Right hindlimb (tissue), 1 donor: ENCODE results near the gene GARIN6.
"Not testable (repeated sequence)": the region's sequence is repeated elsewhere in the genome, so short reads cannot be mapped to it uniquely, and the experiment has no call there.

ENCODE experiments used
- DNase-seq: peaks from one replicate; pipeline ENCODE4 v3.0.0-alpha.2; 2018

Gene GARIN6

DNA sequence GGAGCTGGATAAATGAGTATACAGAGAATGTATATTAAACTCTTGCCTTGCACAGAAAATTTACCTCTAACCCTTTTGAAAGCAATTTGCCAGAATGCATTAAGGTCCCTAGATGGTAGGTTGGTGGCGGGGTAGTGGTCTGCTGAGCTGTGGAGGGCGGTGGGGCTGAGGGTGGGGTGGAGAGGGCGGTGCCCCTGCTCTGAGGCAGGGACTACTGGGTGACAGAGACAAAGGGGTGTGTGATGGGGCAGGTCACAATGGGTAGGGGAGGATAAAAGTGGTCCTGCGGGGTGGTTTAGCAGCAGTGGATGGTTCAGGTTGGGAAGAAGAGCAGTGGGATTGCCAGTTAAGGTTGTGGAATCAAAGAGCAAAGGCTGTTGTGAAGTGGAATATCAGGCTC lies at the start of gene GARIN6:
TSS of gene GARIN6 (plus strand) at position 301 of the 400 bp plus-strand sequence. CDS start 422 bp downstream, outside the sequence.
- no peak for DNase-seq

DNA sequence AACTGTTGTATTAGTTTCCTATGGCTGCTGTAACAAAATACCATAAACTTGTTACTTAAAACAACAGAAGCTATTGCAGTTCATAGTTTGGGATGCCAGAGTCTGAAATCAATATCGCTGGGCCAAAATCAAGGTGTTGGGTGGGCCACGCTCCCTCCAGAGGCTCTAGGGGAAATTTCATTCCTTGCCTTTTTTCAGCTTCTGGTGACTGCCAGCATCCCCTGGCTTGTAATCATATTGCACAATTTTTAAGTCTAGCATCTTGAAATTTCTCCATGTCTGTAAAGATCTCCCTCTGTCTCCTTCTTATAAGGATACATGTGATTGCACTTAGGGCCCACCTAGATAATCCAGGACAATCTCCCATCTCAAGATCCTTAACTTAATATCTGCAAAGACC lies 48.8 kb upstream of the GARIN6 start:
- DNase-seq, result no peak

- no peak for DNase-seq
Observed at GRCh38 chr12:99600388-99600787, 47.2 kb upstream of the GARIN6 start.

- no peak for DNase-seq
Observed at GRCh38 chr12:99609455-99610181, 37.9 kb upstream of the GARIN6 start.

DNA sequence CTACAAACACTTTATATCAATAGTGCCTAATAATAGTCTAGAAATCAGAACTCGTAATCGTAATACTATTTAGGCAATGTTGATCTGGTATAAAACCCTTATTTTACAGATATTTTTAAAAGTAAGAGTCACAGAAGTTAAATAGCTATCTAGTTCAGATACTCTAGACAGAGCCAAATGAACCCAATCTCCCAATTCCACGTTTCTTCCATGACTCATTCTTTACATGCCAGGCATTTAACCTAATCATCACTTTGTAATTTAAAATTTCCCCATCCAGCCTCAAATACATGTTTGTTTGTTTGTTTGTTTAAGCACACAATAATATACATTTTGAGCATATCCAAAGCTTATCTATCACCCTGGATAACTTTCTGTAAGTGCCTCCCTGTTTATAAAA lies 36.4 kb upstream of the GARIN6 start:
- no peak for DNase-seq

DNA sequence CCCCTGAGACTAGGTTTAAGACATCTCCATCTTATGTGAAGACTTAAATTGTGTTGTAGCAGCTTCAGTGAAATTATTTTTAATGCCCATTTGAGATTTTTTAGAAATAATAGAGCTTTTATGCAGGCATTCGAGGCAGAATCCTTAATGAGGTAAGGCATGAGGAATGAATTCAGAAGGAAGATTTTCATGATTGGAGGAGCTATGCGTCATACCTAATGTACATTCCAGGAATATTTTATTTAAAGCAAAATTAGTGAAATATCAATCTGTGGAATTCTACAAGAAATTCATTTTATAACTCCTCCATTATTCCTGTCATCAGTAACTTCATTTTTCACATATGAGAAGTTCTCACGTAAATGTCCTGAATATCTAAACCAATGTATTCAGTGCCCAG lies 36.0 kb upstream of the GARIN6 start:
- DNase-seq, result no peak

GRCh38 chr12:99618657-99619056 lies 28.9 kb upstream of the GARIN6 start:
- no peak for DNase-seq

- no peak for DNase-seq
Observed at GRCh38 chr12:99619389-99620158, 28.0 kb upstream of the GARIN6 start.

DNA sequence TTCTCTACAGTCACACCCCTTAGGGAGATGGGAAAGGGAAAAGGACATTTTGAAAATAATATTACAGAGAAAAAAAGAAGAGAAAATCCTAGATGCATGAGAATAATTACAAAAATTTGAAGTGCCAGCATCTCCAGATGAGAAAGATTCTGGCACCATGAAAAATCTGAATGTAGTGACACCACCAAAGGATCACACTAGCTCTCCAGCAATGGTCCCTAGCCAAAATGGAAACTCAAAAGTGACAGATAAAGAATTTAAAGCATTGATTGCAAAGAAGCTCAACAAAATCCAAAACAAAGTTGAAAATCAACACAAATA lies 27.4 kb upstream of the GARIN6 start:
- no peak for DNase-seq

DNA sequence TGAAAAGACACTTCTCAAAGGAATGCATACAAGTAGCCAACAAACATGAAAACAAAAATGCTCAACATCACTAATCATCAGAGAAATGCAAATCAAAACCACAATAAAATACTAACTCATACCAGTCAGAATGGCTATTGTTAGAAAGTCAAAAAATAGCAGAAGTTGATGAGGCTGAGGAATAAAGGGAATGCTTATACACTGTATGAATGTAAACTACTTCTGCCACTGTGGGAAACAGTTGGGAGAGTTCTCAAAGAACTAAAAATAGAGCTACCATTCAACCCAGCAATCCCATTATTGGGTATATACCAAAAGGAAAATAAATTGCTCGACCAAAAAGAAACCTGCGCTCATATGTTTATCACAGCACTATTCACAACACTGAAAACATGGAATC lies 23.0 kb upstream of the GARIN6 start:
- not testable (repeated sequence) for DNase-seq

GRCh38 chr12:99627459-99627858 lies 20.1 kb upstream of the GARIN6 start:
- no peak for DNase-seq

DNA sequence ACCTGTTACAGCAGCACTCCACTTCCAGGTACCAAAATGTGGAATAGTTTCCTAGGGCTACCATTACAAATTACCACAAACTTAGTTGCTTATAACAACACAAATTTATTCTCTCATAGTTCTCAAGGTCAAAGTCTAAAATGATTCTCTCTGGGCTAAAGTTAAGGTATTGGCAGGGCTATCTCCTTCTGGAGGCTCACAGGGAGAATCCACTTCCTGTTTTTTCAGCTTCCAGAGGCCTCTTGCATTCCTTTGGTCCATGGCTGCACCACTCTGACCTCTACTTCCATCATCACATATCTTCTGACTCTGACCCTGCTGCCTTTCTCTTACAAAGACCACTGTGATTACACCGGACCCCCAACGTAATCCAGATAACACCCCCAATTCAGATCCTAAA lies 2.9 kb upstream of the GARIN6 start:
- no peak for DNase-seq

DNA sequence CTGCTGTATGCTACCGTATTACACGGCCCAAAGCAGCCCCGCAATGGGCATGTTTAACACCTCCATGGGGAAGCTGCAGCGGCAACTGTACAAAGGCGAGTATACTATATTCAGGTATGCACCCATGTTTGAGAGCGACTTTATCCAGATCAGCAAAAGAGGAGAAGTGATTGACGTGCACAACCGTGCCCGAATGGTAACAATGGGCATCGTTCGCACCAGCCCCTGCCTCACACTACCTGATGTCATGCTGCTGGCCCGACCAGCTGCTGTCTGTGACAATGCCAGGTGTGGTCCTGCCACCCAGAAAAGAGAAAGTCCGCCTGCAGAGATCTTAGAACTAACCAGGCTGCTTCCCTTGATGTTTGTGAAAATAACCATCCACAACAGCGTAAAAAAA lies 630 bp downstream of the GARIN6 start:
- DNase-seq, result no peak

GRCh38 chr12:99649551-99649950 lies 2.0 kb downstream of the GARIN6 start:
- DNase-seq, result no peak

GRCh38 chr12:99658671-99659349 lies 11.3 kb downstream of the GARIN6 start:
- DNase-seq, result no peak

GRCh38 chr12:99670635-99671034 lies 23.1 kb downstream of the GARIN6 start:
- DNase-seq, result no peak

DNA sequence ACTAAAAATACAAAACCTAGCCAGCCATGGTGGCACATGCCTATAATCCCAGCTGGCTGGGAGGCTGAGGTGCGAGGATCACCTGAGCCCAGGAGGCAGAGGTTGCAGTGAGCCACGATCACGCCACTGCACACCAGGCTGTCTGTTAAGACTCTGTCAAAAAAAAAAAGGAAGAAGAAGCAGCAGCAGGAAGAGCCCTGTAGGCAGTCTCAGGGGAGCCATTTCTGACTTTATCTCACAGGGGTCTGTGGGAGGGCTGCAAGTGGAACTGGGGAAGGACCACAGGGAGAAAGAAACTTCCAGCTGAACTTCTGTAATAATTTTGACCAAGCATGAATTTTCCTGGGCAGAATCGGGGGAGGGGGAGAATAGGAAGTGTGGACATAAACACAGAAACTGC lies 32.7 kb downstream of the GARIN6 start:
- DNase-seq, result no peak

DNA sequence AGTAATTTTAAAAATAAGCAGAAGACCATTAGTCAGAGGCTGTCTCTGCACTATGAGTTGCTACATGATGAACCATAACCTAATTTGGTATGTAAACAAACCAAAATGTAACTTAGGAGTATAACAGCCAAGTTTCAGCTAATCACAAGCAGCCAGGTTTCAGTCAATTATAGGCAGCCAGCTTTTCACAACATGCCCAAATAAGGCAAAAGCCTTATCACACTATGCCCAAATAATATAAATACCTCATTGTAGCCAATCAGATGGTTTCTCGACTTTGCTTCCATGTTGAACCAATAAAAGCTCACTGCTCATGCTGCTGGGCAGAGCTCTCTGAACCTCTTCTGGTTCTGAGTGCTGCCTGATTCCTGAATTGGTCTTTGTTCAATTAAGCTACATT lies 38.6 kb downstream of the GARIN6 start:
- no peak for DNase-seq

DNA sequence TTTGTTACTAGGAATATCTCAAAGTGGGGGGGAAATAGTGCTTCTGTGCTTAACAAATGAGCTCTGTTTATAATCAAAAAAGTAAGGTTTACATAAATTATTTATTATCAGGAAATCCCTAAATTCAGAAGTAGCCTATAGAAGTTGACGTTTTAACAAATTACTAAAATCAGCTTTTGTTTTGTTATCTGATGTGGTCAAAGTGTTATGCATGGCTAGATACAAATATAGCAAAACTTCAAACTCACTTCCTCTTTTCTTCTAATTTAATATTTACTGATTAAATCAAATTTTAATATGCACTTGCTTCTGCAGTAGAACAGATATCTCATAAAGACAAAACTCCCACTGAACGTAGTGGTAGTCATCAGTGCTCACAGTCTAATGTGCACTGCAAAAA lies 47.5 kb downstream of the GARIN6 start:
- DNase-seq, result no peak
